HUES48 (cell line): ENCODE results near the gene SUDS3.

Experiments used
- H3K27ac ChIP-seq: one replicate; pipeline ENCODE4 v1.7.0; 2013; ENCODE audit warnings: low read depth, low read length, inconsistent platforms
- H3K27me3 ChIP-seq: 2 replicates; pipeline ENCODE4 v1.6.1; 2013; ENCODE audit warnings: mild to moderate bottlenecking, low read length; ENCODE audit not compliant: control insufficient read depth, insufficient read depth
- H3K36me3 ChIP-seq: 2 replicates; pipeline ENCODE4 v1.6.1; 2013; ENCODE audit warnings: low read length; ENCODE audit not compliant: control insufficient read depth, insufficient read depth
- H3K4me1 ChIP-seq: 2 replicates; pipeline ENCODE4 v1.6.1; 2013; ENCODE audit warnings: mild to moderate bottlenecking, low read length; ENCODE audit not compliant: control insufficient read depth, insufficient read depth
- H3K4me3 ChIP-seq: 2 replicates; pipeline ENCODE4 v1.5.1; 2013; ENCODE audit warnings: mild to moderate bottlenecking, low read depth, low read length
- H3K9ac ChIP-seq: 2 replicates; pipeline ENCODE4 v1.6.1; 2013; ENCODE audit warnings: mild to moderate bottlenecking, low read depth, low read length, moderate library complexity
- H3K9me3 ChIP-seq: 2 replicates; pipeline ENCODE4 v1.6.1; 2013; ENCODE audit warnings: low read length; ENCODE audit not compliant: control insufficient read depth, insufficient read depth

SUDS3 gene, protein sequence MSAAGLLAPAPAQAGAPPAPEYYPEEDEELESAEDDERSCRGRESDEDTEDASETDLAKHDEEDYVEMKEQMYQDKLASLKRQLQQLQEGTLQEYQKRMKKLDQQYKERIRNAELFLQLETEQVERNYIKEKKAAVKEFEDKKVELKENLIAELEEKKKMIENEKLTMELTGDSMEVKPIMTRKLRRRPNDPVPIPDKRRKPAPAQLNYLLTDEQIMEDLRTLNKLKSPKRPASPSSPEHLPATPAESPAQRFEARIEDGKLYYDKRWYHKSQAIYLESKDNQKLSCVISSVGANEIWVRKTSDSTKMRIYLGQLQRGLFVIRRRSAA

DNA sequence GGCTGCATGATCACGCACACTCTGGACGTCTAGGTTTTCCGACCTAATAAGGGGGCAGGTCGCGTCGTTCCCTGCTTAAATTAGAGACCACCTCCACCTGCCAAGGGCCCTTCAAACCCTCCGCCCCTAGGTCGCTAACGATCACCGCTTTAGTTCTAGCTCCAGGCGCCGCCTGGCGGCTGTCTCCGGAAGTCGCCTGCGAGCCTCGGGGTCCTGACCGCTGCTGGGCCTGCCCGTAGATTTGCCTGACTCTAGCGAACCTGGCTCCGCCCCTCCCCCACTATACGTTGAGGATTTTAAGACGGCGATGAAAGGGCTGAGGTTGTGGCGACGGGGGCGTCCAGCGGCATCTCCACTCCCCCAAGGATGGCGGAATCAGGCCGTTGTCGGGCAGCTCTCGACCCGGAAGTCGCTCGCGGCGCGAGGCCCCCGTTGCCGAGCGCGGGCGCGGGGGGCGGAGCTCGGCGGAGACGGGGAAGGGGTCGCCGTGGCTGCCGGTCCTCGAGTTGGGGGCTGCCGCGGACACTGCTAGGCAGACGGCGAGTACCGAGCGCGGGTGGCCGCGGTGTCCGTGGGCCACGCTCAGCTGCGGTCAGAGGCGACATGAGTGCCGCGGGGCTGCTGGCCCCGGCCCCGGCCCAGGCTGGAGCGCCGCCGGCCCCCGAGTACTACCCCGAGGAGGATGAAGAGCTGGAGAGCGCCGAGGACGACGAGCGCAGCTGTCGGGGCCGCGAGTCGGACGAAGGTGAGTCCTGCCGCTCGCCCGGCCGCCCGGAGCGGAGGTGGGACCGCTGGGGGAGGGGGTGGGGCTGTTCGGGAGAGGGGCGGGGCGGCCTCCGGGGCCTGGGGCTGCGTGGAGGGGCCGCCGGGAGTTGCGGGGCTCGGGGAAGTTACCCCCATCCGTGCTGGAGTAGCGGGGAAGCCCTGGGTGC lies at the start of gene SUDS3:
SUDS3 (plus strand) TSS at position 467 of the 932 bp plus-strand sequence; CDS start at position 604, 137 bp downstream.
- Histone ChIP-seq H3K36me3 (peaks cover 21% of the 10 kb centered on the region), H3K27me3 (peaks cover 7% of the 10 kb centered on the region), H3K4me1 (peaks cover 17% of the 10 kb centered on the region), H3K4me3 (peak within 1 kb of the TSS; percentile 71), H3K9me3 (no peaks in the 10 kb centered on the region), H3K9ac (peak within 1 kb of the TSS; percentile 84), H3K27ac (peak within 1 kb of the TSS; percentile 88)

DNA sequence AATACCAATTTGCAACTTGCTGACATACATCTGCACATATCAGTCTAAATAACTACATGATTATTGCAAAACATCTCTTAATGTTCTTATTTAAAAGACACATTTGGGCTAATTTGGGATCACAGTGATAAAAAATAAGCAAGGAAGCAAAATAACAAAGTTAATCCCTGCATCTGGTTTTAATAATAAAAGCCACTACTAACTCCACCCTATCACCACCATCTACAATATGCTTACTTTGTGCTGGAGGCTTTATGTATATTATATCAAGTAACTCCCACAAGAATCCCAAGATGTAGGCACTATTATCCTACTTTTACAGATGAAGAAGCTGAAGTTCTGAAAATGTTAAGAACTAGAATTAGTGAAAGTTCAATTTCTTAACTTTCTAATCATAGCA lies 49.4 kb upstream of the SUDS3 start:
- Histone ChIP-seq H3K36me3 (no peaks in the 10 kb centered on the region), H3K9me3 (no peaks in the 10 kb centered on the region), H3K4me3 (no peak overlapping the region), H3K4me1 (peaks cover 4% of the 10 kb centered on the region; the same call in 1 of the 2 replicates), H3K27me3 (no peaks in the 10 kb centered on the region), H3K27ac (no peak overlapping the region), H3K9ac (no peak overlapping the region)

DNA sequence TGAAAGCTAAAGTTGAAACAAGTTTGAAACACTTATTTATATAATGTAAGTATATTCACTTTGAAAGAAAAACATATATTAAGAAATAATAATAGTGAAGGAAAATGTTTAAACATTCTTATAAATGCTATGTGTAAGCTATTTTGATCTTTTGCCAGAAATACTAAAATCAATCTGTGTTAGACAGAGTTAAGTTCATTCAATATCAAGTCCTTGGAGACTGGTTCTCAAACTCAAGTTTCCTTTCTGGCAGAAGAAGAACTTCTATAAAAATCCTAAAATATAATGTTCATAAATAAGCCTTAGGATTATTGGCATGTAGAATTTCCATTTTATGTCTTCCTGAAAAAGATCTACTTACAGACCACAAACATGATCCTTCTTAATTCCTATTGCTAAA lies 49.0 kb upstream of the SUDS3 start:
- H3K27me3 ChIP-seq, result no peaks in the 10 kb centered on the region
- no peak overlapping the region for H3K4me3 ChIP-seq
- no peak overlapping the region for H3K27ac ChIP-seq
- no peaks in the 10 kb centered on the region for H3K9me3 ChIP-seq
- no peak overlapping the region for H3K9ac ChIP-seq
- H3K4me1 ChIP-seq, result peaks cover 4% of the 10 kb centered on the region; the same call in 1 of the 2 replicates
- no peaks in the 10 kb centered on the region for H3K36me3 ChIP-seq

DNA sequence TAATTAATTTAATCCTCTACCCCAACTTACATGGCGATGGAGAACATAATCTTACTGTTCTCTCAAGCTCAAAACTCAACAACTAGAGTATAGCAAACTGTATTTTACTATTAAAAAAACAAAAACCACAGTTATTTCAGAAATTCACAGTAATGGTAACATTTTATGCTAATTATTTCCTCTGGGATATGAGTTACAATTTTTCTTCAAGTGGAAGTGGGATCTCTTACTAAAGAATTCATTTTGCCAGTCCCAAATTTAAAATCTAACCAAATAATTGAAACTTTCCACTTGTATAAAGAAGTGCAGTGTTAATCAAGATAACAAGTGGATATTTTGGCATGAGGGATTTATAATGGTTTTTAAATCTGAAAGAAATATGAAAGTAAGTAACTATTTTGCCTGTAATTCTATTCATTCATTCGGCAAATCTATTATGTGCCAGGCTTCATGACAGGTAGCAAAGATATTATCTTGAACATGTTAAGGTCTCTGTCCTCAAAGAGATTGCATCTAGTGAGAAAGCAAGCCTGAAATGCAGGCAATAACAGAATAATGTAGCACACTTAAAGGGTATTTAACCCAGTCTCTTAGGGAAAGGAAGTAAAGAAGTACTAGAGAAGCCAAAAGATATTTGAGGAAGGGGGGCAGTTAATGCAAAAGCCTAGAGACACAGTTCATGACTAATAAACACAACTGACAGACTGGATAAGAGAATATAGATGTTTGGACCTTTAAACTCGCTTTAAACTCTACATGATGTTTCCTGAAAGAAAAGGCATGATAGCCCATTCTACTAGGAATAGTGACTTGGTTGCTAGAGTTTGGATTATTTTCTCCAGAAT lies 47.6 kb upstream of the SUDS3 start:
- Histone ChIP-seq H3K9ac (no peak overlapping the region), H3K4me1 (peaks cover 4% of the 10 kb centered on the region; the same call in 1 of the 2 replicates), H3K27ac (no peak overlapping the region), H3K36me3 (no peaks in the 10 kb centered on the region), H3K4me3 (no peak overlapping the region), H3K27me3 (no peaks in the 10 kb centered on the region), H3K9me3 (no peaks in the 10 kb centered on the region)

DNA sequence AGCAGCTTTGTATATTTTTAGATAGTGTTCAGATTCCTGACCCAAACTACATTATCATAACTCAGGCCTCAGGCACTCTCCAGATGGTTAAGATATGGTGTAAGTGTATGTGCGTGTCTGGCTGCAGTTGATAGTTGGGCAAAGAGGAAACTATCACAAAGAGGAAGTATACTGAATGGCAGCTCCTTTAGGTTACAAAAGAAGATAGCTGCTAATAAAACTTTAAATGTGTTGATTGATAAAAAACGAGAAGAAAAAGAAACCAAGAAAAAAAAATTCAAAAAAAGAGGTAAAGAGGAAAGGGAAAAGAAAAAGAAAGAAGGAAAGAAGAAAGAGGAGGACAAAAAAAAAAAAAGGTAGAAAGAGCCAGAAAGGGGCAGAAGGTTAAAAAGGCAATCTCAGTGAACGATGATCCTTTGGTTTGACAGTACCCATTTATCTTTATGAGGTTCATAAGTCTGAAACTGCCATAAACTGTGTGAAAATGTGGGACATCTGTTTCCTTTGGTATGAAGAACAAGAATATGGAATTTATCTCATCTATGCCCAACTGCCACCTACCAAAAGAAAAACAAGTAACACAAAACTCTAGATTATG lies 45.8 kb upstream of the SUDS3 start:
- no peak overlapping the region for H3K9ac ChIP-seq
- no peaks in the 10 kb centered on the region for H3K36me3 ChIP-seq
- H3K4me1 ChIP-seq, result peaks cover 4% of the 10 kb centered on the region; the same call in 1 of the 2 replicates

DNA sequence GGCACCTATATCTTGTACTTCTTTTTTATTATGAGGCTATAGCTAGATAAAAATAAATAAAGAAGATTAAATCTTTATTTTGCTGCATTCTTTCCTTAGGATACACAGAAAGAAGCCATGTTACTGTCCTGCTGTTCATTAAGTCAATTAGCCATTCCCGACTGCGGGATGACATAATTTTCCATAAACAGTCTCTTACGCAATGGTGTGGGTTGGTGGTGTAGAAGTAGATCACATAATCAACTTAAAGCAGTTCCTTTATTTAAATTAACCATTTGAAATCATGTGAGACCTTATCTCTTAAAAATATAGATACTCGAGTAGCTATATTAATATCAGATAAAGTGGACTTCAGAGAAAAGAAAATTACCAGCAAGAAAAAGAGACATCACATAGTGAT lies 43.8 kb upstream of the SUDS3 start:
- Histone ChIP-seq H3K4me3 (no peak overlapping the region), H3K27ac (no peak overlapping the region), H3K27me3 (no peaks in the 10 kb centered on the region), H3K4me1 (peaks cover 4% of the 10 kb centered on the region; the same call in 1 of the 2 replicates), H3K9ac (no peak overlapping the region), H3K9me3 (no peaks in the 10 kb centered on the region), H3K36me3 (no peaks in the 10 kb centered on the region)

More for the DNA sequence above, 45.8 kb upstream of the SUDS3 start:
- Histone ChIP-seq H3K4me3 (no peak overlapping the region), H3K27me3 (no peaks in the 10 kb centered on the region), H3K27ac (no peak overlapping the region), H3K9me3 (no peaks in the 10 kb centered on the region)

DNA sequence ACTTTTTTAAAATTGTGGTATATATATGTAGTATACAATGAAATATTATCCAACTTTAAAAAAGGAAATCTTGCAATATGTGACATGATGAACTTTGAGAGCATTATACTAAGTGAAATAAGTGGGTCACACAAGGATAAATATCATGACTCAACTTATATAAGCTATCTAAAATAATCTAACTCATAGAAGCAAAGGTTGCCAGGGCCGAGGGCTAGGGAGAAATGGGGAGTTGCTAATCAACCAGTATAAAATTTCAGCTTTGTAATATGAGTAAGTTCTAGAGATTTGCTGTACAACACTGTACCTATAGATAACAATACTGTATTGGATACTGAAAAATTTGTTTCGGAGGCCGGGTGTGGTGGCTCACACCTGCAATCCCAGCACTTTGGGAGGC lies 42.1 kb upstream of the SUDS3 start:
- Histone ChIP-seq H3K4me1 (peaks cover 4% of the 10 kb centered on the region; the same call in 1 of the 2 replicates), H3K4me3 (no peak overlapping the region), H3K27me3 (no peaks in the 10 kb centered on the region), H3K9ac (no peak overlapping the region), H3K36me3 (no peaks in the 10 kb centered on the region), H3K9me3 (no peaks in the 10 kb centered on the region), H3K27ac (no peak overlapping the region)

DNA sequence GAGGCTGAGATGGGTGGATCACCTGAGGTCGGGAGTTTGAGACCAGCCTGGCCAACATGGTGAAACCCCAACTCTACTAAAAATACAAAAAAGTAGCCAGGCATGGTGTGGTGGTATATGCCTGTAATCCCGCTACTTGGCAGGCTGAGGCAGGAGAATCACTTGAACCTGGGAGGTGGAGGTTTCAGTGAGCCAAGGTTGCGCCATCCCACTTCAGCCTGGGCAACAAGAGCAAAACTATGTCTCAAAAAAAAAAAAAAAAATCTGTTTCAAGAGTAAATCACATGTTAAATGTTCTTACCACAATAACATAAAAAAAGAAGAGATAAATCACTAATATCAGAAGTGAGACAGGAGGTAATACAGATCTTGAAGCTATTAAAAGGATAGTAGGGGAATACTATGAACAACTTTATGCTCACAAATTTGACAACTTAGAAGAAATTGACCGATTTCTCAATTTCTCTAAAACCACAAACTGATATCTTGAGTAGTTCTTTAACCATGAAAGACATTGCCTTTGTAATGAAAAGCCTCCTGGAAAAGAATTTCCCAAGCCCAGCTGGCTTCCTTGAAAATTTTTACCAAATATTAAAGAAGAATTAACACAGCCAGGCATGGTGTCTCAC lies 41.3 kb upstream of the SUDS3 start:
- Histone ChIP-seq H3K27ac (no peak overlapping the region), H3K36me3 (no peaks in the 10 kb centered on the region), H3K27me3 (no peaks in the 10 kb centered on the region), H3K9me3 (no peaks in the 10 kb centered on the region), H3K9ac (no peak overlapping the region), H3K4me3 (no peak overlapping the region), H3K4me1 (peaks cover 4% of the 10 kb centered on the region; the same call in 1 of the 2 replicates)

DNA sequence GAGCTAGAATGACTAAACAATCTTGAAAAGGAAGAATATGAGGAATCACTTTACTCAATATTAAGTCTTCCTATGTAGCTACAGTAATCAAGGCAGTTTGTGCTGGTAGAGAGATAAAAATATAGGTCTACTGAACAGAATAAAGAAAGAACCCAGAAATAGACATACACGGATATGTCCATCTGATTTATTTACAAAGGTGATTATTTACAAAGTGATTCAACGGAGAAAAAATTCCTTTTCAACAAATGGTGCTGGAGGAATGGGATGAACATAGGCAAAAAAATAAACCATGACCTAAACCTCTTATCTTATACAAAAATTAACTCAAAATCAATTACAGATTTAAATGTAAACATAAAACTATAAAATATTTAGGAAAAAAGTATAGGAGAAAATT lies 40.2 kb upstream of the SUDS3 start:
- Histone ChIP-seq H3K4me3 (no peak overlapping the region), H3K36me3 (no peaks in the 10 kb centered on the region), H3K9me3 (no peaks in the 10 kb centered on the region), H3K27ac (no peak overlapping the region), H3K27me3 (no peaks in the 10 kb centered on the region), H3K4me1 (peaks cover 4% of the 10 kb centered on the region; the same call in 1 of the 2 replicates), H3K9ac (no peak overlapping the region)
